LNCAP (cell line): Measurements from ENCODE around the gene DEAF1.

Experiments
- TF ChIP-seq, protein P1 (sequence below): fragments of 450-650 bp; IDR thresholded peaks from 2 replicates; pipeline ENCODE4 v1.5.1; 2017; ENCODE audit warnings: mild to moderate bottlenecking

Gene DEAF1

DNA sequence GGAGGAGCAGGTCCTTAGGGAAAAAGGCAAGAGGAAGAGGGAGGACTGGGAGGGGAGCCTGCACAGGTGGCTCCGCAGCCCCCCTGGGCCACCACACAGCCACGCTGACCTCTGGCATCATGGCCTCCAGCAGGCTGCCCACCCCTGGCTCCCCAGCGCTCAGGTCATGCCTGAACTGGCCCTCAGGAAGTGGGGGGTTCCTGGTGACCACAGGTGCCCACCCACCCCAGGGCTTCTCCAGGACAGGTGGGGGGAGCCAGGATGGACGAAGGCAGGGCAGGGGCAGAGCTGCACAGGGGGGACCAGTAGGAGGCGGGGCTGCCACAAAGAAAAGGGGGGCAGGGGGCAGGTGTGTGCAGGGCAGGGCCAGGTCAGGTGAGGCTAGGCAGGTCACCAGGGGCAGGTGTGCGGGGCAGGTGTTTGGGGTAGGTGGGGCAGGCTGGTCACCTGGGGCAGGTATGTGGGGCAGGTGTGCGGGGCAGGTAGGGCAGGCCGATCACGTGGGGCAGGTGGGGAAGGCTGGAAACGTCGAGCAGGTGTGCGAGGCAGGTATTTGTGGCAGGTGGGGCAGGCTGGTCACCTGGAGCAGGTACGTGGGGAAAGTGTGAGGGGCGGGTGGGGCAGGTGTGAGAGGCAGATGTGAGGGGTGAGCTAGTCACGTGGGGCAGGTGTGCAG, 997 bp downstream of the DEAF1 start:
- TF ChIP-seq, protein P1, sequence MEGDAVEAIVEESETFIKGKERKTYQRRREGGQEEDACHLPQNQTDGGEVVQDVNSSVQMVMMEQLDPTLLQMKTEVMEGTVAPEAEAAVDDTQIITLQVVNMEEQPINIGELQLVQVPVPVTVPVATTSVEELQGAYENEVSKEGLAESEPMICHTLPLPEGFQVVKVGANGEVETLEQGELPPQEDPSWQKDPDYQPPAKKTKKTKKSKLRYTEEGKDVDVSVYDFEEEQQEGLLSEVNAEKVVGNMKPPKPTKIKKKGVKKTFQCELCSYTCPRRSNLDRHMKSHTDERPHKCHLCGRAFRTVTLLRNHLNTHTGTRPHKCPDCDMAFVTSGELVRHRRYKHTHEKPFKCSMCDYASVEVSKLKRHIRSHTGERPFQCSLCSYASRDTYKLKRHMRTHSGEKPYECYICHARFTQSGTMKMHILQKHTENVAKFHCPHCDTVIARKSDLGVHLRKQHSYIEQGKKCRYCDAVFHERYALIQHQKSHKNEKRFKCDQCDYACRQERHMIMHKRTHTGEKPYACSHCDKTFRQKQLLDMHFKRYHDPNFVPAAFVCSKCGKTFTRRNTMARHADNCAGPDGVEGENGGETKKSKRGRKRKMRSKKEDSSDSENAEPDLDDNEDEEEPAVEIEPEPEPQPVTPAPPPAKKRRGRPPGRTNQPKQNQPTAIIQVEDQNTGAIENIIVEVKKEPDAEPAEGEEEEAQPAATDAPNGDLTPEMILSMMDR = no peak

DNA sequence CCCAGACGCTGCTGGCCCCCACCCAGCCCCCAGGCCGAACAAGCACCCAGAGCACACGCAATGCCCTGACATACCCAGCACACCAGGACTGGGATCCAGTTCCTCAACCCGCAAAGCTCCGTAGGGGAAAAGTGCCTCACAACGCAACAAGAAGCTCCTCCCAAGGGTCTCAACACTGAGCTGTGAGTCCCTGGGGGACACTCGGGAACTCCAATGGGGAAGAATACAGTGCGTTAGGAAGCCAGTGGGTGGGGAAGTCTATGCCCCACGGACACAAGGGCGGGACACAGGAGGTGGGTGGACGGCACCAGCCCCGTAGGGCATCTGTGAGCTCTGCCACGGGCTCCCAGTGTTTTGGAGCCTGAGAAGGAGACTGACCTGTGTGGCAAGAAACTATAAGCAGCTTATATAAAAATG, 1.6 kb downstream of the DEAF1 start:
- TF ChIP-seq, protein P1 = no peak

DNA sequence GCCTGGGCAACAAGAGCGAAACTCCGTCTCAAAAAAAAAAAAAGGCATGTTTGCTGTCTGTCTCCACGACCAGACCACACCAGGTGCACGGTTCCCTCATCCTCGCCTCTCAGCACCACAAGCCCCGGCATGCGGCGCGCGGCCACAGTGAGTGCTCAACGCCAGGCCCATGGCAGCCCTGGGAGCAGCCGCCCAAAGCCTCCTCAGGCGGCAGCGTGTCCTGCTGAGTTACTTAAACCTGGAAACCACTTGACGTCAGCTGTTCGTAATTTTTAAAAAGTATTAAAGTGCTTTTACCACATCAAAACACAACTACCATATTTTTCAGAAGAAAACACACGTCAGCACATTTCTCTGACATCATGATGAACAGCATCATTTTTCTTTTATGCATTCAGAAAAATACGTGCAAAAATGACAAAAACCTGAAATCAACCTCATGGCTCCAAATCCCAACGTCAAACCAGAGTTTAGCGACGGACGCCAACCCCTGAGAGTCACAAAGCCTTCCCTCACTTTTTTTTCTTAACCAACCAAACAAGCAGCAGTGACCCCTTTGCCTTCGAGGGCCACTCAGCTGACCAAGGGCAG, 2.1 kb downstream of the DEAF1 start:
- TF ChIP-seq, protein P1 = no peak

DNA sequence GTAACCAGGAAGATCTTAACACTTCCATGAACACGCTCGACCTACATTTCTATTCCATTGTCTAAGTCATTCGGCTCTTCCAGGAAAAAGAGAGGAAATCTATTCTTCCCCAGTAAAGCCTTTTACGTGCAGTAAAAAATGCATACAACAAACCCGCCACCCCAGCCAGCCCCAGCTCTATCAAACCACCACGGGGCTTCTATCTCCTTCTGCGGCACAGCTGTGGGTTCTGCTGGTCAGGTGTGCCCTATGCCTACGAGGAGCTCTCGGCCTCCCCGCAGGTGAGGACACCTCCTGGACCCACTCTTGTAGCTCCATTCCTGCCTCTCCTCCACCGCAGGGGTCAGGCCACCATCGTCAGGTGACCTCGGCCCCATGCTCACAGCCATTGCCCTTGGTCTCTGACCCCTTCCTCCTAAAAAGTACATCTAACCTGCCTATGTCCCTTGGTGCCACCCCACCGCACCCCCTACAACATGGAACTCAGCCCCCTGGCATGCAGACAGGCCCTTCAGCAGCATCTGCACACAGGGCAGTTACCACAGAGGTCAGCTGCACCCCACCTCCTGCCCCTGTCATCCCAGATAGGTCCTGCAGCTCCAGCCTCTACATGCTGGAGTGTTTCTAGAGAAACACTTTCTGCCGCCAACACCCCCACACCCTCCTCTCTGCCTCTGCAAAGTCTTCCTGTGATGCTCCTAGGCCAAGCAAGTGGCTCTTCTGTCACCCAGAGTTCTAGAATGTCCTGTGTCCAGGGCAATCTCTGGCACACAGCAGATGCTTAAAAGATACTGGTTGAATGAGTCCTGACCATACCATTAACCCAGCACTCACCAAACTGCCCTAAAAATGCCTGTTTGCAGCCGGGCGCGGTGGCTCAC, 3.1 kb downstream of the DEAF1 start:
- TF ChIP-seq, protein P1 = no peak

DNA sequence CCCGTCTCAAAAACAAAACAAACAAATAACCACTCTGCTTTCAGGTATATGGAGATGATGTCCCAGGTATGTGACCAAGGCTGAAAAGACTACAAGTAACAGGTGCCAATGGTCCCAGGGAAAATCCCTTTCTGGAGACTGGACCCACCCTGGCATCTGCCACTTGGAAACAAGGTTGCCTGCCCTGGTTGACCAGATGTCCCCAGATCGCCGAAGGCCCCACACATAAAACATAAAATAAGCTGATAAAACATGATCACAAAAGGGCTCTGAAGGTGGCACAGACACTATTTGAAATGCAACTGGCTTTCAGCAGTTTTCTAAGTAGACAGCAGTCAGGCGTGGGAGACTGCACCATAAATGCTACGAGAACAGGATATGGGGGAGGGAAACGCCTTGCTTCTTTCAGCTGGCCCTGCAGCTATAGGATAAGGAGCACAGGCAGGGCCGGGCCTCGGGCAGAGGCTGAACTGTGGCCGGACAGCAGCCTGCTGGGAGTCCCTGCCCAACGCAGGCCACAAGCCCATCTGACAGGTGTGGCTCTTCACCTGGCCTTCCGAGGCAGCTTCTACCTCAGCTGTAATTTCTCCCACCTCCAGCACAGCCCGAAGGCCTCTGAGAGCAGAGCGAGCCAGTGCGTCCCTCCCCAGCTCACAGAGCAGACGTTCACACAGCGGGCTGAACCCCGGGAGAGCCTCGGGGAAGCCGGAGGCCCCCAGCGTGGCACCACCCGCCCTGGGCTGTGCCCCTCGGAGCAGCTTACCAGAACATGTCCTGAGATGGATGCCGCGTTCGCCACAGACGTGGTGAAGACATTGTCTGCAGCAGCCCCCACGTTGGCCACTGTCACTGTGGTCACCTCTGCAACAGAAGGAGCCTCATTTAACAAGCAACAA, 4.0 kb downstream of the DEAF1 start:
- TF ChIP-seq, protein P1 = no peak

DNA sequence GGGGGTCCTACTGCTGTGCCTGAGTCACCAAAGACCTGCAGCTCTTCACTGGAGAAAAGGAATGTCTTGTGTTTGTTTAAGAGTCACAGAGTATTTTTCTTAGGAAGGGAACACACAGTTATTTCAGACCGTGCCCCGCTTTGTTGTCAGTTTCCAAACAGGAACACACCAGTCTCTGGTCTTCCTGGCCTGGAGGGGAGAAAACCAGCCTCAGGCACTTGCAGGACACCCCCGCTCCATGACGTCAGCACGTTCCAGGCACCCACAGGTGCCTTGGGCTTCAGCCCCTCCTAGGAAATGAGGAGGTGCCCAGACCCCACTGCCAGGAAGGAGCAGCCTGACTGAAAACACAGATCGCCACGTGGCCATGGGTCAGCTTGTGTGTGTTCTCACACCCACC, 5.4 kb downstream of the DEAF1 start:
- TF ChIP-seq, protein P1 = no peak

DNA sequence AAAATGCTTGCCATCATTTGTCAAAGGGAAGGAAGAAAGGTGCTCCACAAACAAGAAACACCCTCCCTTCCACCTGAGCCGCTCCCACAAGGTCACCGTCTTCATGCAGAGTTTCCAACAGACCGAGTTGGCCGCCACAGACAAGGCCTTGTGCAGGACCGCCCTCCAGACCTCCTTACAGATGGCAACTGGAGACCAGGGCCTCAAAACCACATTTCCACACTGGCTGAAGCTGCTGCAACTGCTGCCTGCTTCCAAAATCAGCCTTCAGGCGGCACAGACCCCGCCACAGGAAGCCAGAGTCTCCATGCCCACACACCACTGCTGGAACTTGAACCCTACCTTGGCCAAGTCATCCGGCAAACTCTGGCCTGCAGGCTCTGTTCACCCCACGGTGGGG, 6.3 kb downstream of the DEAF1 start:
- TF ChIP-seq, protein P1 = no peak
